Ishikawa (cell line): ENCODE measurements around the gene ASPDH.

Source experiments
- CEBPB ChIP-seq: IDR thresholded peaks from 2 replicates; pipeline ENCODE4 v1.6.1; 2012
- CREB1 ChIP-seq: IDR thresholded peaks from 2 replicates; pipeline ENCODE4 v1.6.1; 2012; ENCODE audit warnings: low read depth
- EGR1 ChIP-seq: IDR thresholded peaks from 2 replicates; pipeline ENCODE4 v1.6.1; 2012
- EP300 ChIP-seq: IDR thresholded peaks from 2 replicates; pipeline ENCODE4 v1.6.1; 2012; ENCODE audit warnings: borderline replicate concordance
- FOXM1 ChIP-seq: IDR thresholded peaks from 2 replicates; pipeline ENCODE4 v1.6.1; 2012; ENCODE audit warnings: low read depth, borderline replicate concordance
- MAX ChIP-seq: IDR thresholded peaks from 2 replicates; pipeline ENCODE4 v1.6.1; 2012
- NFIC ChIP-seq: IDR thresholded peaks from 2 replicates; pipeline ENCODE4 v1.6.1; 2012
- RAD21 ChIP-seq: IDR thresholded peaks from 2 replicates; pipeline ENCODE4 v1.6.1; 2012; ENCODE audit warnings: low read depth
- REST ChIP-seq: IDR thresholded peaks from 2 replicates; pipeline ENCODE4 v1.6.1; 2012; ENCODE audit warnings: low read depth, mild to moderate bottlenecking
- TAF1 ChIP-seq: IDR thresholded peaks from 2 replicates; pipeline ENCODE4 v1.6.1; 2012; ENCODE audit warnings: low read depth, mild to moderate bottlenecking
- TCF12 ChIP-seq: IDR thresholded peaks from 2 replicates; pipeline ENCODE4 v1.6.1; 2012; ENCODE audit warnings: low read depth
- TEAD4 ChIP-seq: IDR thresholded peaks from 2 replicates; pipeline ENCODE4 v1.6.1; 2012
- USF1 ChIP-seq: IDR thresholded peaks from 2 replicates; pipeline ENCODE4 v1.6.1; 2012
- YY1 ChIP-seq: IDR thresholded peaks from 2 replicates; pipeline ENCODE4 v1.6.1; 2012; ENCODE audit warnings: low read depth
- ZBTB7A ChIP-seq: IDR thresholded peaks from 2 replicates; pipeline ENCODE4 v1.6.1; 2012; ENCODE audit warnings: low read depth

Gene ASPDH

GRCh38 chr19:50513746-50514345, at the start of gene ASPDH:
TSS of gene ASPDH (minus strand) at chr19:50513913. CDS start at chr19:50513823, 90 bp downstream.
- TF ChIP-seq YY1, result no peak
- no peak for TF ChIP-seq EGR1
- no peak for TF ChIP-seq REST
- no peak for TF ChIP-seq CREB1
- TF ChIP-seq TAF1, result no peak

- TF ChIP-seq TAF1 (no peak), REST (no peak), TEAD4 (no peak), MAX (no peak), YY1 (no peak), CREB1 (no peak), RAD21 (no peak), FOXM1 (no peak), TCF12 (no peak), EP300 (no peak), USF1 (no peak), ZBTB7A (no peak), CEBPB (no peak), EGR1 (no peak), NFIC (no peak)
Observed at GRCh38 chr19:50562996-50563395, 49.3 kb upstream of the ASPDH start.

- no peak for TF ChIP-seq RAD21
- TF ChIP-seq NFIC, result no peak
- TF ChIP-seq EP300, result no peak
- TF ChIP-seq EGR1, result no peak
- TF ChIP-seq REST, result no peak
- no peak for TF ChIP-seq MAX
- TF ChIP-seq TAF1, result no peak
- no peak for TF ChIP-seq YY1
- TF ChIP-seq TCF12, result no peak
- TF ChIP-seq CREB1, result no peak
- no peak for TF ChIP-seq CEBPB
- no peak for TF ChIP-seq FOXM1
- no peak for TF ChIP-seq ZBTB7A
- no peak for TF ChIP-seq USF1
- TF ChIP-seq TEAD4, result no peak
Observed at GRCh38 chr19:50562329-50562728, 48.6 kb upstream of the ASPDH start.

- TF ChIP-seq CEBPB (no peak), EP300 (no peak), CREB1 (no peak), TEAD4 (no peak), EGR1 (no peak), ZBTB7A (no peak), USF1 (no peak), FOXM1 (no peak), REST (no peak)
Observed at GRCh38 chr19:50559636-50560035, 45.9 kb upstream of the ASPDH start.
